H9 (cell line): ENCODE data around the gene MT4. TPM values are rescaled to one million over a fixed set of nuclear protein-coding genes. Genes with fewer than 3 reads are reported as not detected.

Experiments
- DNase-seq: peaks from one replicate; pipeline ENCODE4 v3.0.0-alpha.2; 2017
- H2AFZ ChIP-seq: one replicate; pipeline ENCODE4 v1.6.1; 2013; ENCODE audit warnings: mild to moderate bottlenecking, low read length, control low read depth, moderate library complexity
- H2AK5ac ChIP-seq: 2 replicates; pipeline ENCODE4 v1.6.1; 2013; ENCODE audit warnings: low read length, control low read depth, mixed read lengths; ENCODE audit not compliant: insufficient read length
- H2BK120ac ChIP-seq: one replicate; pipeline ENCODE4 v1.6.1; 2013; ENCODE audit warnings: low read depth, mild to moderate bottlenecking, low read length, control low read depth, inconsistent platforms; ENCODE audit not compliant: poor library complexity, severe bottlenecking
- H2BK12ac ChIP-seq: 2 replicates; pipeline ENCODE4 v1.6.1; 2013; ENCODE audit warnings: low read length, control low read depth, mixed read lengths, low read depth; ENCODE audit not compliant: insufficient read length
- H2BK15ac ChIP-seq: 2 replicates; pipeline ENCODE4 v1.6.1; 2013; ENCODE audit warnings: low read depth, low read length, control low read depth
- H2BK20ac ChIP-seq: one replicate; pipeline ENCODE4 v1.6.1; 2013; ENCODE audit warnings: low read depth, mild to moderate bottlenecking, low read length, control low read depth, inconsistent platforms; ENCODE audit not compliant: poor library complexity, severe bottlenecking
- H2BK5ac ChIP-seq: 2 replicates; pipeline ENCODE4 v1.6.1; 2013; ENCODE audit warnings: low read length, control low read depth, mixed read lengths; ENCODE audit not compliant: insufficient read length
- H3K14ac ChIP-seq: 2 replicates; pipeline ENCODE4 v1.6.1; 2013; ENCODE audit warnings: low read length, control low read depth; ENCODE audit not compliant: insufficient read depth
- H3K18ac ChIP-seq: 2 replicates; pipeline ENCODE4 v1.6.1; 2013; ENCODE audit warnings: low read depth, mild to moderate bottlenecking, mixed read lengths, low read length, control low read depth; ENCODE audit not compliant: insufficient read length
- H3K23ac ChIP-seq: 2 replicates; pipeline ENCODE4 v1.6.1; 2013; ENCODE audit warnings: low read length, control low read depth, mixed read lengths, low read depth; ENCODE audit not compliant: insufficient read length
- H3K23me2 ChIP-seq: 2 replicates; pipeline ENCODE4 v1.6.1; 2013; ENCODE audit warnings: low read depth, mild to moderate bottlenecking, mixed read lengths, low read length, control low read depth; ENCODE audit not compliant: insufficient read length, poor library complexity, severe bottlenecking
- H3K27ac ChIP-seq: 2 replicates; pipeline ENCODE4 v1.5.1; 2013; ENCODE audit warnings: low read length, control low read depth, mixed read lengths, low read depth; ENCODE audit not compliant: insufficient read length
- H3K27me3 ChIP-seq: 2 replicates; pipeline ENCODE4 v1.6.1; 2013; ENCODE audit warnings: low read length, control low read depth, inconsistent platforms; ENCODE audit not compliant: insufficient read depth
- H3K4ac ChIP-seq: 2 replicates; pipeline ENCODE4 v1.6.1; 2013; ENCODE audit warnings: low read depth, mild to moderate bottlenecking, control low read depth, inconsistent platforms, low read length, moderate library complexity
- H3K4me1 ChIP-seq: 2 replicates; pipeline ENCODE4 v1.6.1; 2013; ENCODE audit warnings: low read length, control low read depth, inconsistent platforms; ENCODE audit not compliant: insufficient read depth
- H3K4me2 ChIP-seq: 2 replicates; pipeline ENCODE4 v1.6.1; 2013; ENCODE audit warnings: low read length, control low read depth, mixed read lengths; ENCODE audit not compliant: insufficient read length, insufficient read depth
- H3K56ac ChIP-seq: 2 replicates; pipeline ENCODE4 v1.6.1; 2013; ENCODE audit warnings: low read depth, mild to moderate bottlenecking, mixed read lengths, low read length, control low read depth; ENCODE audit not compliant: insufficient read length
- H3K79me1 ChIP-seq: 2 replicates; pipeline ENCODE4 v1.6.1; 2013; ENCODE audit warnings: low read depth, mild to moderate bottlenecking, moderate library complexity, low read length, control low read depth, inconsistent platforms; ENCODE audit not compliant: insufficient read depth, poor library complexity, severe bottlenecking
- H3K79me2 ChIP-seq: 2 replicates; pipeline ENCODE4 v1.6.1; 2013; ENCODE audit warnings: low read length, control low read depth, inconsistent platforms; ENCODE audit not compliant: insufficient read depth
- H3K9ac ChIP-seq: 2 replicates; pipeline ENCODE4 v1.6.1; 2013; ENCODE audit warnings: low read length, control low read depth, mixed read lengths; ENCODE audit not compliant: insufficient read length; ENCODE audit errors: extremely low read depth
- H3K9me3 ChIP-seq: one replicate; pipeline ENCODE4 v1.6.1; 2013; ENCODE audit warnings: low read depth, low read length, inconsistent platforms; ENCODE audit not compliant: control insufficient read depth
- H3T11ph ChIP-seq: one replicate; pipeline ENCODE4 v1.6.1; 2013; ENCODE audit warnings: mild to moderate bottlenecking, low read length, control low read depth, inconsistent platforms
- H4K20me1 ChIP-seq: one replicate; pipeline ENCODE4 v1.6.1; 2013; ENCODE audit not compliant: control insufficient read depth, insufficient read length, insufficient read depth
- H4K5ac ChIP-seq: 2 replicates; pipeline ENCODE4 v1.6.1; 2013; ENCODE audit warnings: low read depth, mild to moderate bottlenecking, mixed read lengths, low read length, control low read depth; ENCODE audit not compliant: insufficient read length
- H4K8ac ChIP-seq: replicated peaks from 2 replicates; pipeline ENCODE4 v1.6.1; 2013; ENCODE audit warnings: low read length, control low read depth, mixed read lengths, low read depth; ENCODE audit not compliant: insufficient read length
- H4K91ac ChIP-seq: 2 replicates; pipeline ENCODE4 v1.6.1; 2013; ENCODE audit warnings: low read depth, mild to moderate bottlenecking, moderate library complexity, mixed read lengths, low read length, control low read depth; ENCODE audit not compliant: insufficient read length
- H3K27ac Mint-ChIP-seq, 3 experiments: 2 replicates in 2 of 3; 3 replicates in 1 of 3; pipeline ENCODE4 v1.8.0; 2020 to 2021; ENCODE audit warnings: mixed read lengths in 3 of 3, mild to moderate bottlenecking in 1 of 3, moderate library complexity in 1 of 3
- H3K27me3 Mint-ChIP-seq: 2 replicates; pipeline ENCODE4 v1.8.0; 2021; ENCODE audit warnings: low read depth, mild to moderate bottlenecking, moderate library complexity, mixed read lengths
- H3K36me3 Mint-ChIP-seq, 3 experiments: 2 replicates in 2 of 3; 3 replicates in 1 of 3; pipeline ENCODE4 v1.8.0; 2020 to 2021; ENCODE audit warnings: low read depth in 3 of 3, mixed read lengths in 3 of 3; ENCODE audit not compliant: insufficient read depth in 1 of 3
- H3K4me1 Mint-ChIP-seq, 2 experiments: 2 replicates each; pipeline ENCODE4 v1.8.0; 2020; ENCODE audit warnings: mixed read lengths in 2 of 2
- H3K4me3 Mint-ChIP-seq, 2 experiments: 2 replicates in 1 of 2; 3 replicates in 1 of 2; pipeline ENCODE4 v1.8.0; 2020 to 2021; ENCODE audit warnings: mild to moderate bottlenecking in 2 of 2, mixed read lengths in 2 of 2, moderate library complexity in 1 of 2
- H3K9me3 Mint-ChIP-seq, 2 experiments: 2 replicates in 1 of 2; 3 replicates in 1 of 2; pipeline ENCODE4 v1.8.0; 2020; ENCODE audit warnings: mild to moderate bottlenecking in 2 of 2, mixed read lengths in 2 of 2, moderate library complexity in 1 of 2
- WGBS: extraction: QIAGEN DNeasy Blood & Tissue Kit; methylation state at CpG from one replicate; pipeline ENCODE4 v1.1.7; 2013; ENCODE audit warnings: missing lambda C conversion rate, low lambda C conversion rate, mixed read lengths; ENCODE audit not compliant: insufficient read length; ENCODE audit errors: extremely low coverage; 5-methylcytosine and 5-hydroxymethylcytosine counted together
- total RNA-seq: library from RNA; stranded (reverse); gene quantifications from 2 replicates; pipeline ENCODE4 v1.2.1, GENCODE V29; 2021
- TF ChIP-seq, protein P1 (sequence below): fragments of 200-600 bp; sonication (generic); conservative IDR thresholded peaks from 3 replicates; pipeline ENCODE4 v1.8.0; 2021; ENCODE audit warnings: antibody characterized with exemption, mild to moderate bottlenecking

Gene MT4
- total RNA-seq, 1 experiment from 2014 or later: not detected

DNA sequence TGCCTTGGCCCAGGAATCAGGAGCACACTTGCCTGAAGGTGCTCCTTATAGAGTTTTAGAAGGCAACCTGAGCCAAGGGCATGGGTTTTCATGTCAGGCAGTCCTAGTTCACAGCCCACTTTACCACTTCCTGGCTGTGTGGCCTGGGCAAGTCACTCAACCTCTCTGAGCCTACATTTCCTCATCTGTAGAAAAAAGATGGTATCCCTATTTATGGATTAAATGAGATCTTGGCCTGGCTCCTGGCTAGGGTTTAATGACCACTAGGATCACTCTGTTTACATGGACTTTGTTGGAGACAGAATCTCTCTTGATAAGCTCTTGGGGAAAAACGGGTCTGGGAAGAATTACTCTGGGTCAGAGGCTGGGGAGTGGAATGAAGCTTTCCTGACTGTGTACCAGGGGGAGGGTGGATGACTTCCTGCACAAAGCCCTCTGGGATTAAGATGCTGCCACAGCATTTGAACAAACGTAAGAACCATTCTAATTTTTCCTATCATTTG is 45.8 kb downstream of the MT4 start:
- Histone ChIP-seq H2BK20ac (no peak overlapping the region), H3K79me2 (no peaks in the 10 kb centered on the region), H4K20me1 (no peaks in the 10 kb centered on the region), H2BK12ac (no peak overlapping the region), H3K4me1 (peaks cover 6% of the 10 kb centered on the region; the same call in 1 of the 2 replicates), H2BK120ac (no peak overlapping the region), H3K4me2 (no peak overlapping the region), H3K27ac (no peak overlapping the region), H4K8ac (no peak overlapping the region), H3K79me1 (no peaks in the 10 kb centered on the region), H4K91ac (no peak overlapping the region), H3K4ac (no peak overlapping the region), H2BK5ac (no peak overlapping the region), H3T11ph (no peak overlapping the region), H3K27me3 (peaks cover 21% of the 10 kb centered on the region; the same call in 1 of the 2 replicates), H3K23ac (no peak overlapping the region), H4K5ac (no peak overlapping the region), H3K14ac (no peak overlapping the region), H3K9me3 (no peaks in the 10 kb centered on the region), H3K23me2 (peaks cover 8% of the 10 kb centered on the region), H2AK5ac (no peak overlapping the region), H2BK15ac (no peak overlapping the region), H3K9ac (no peak overlapping the region), H2AFZ (no peak overlapping the region), H3K56ac (no peak overlapping the region), H3K18ac (no peak overlapping the region)
- Mint-ChIP-seq H3K9me3 (no peaks in the 10 kb centered on the region), H3K27ac (no peak overlapping the region), H3K4me1 (peaks cover 29 to 40% of the 10 kb centered on the region in 2 experiments), H3K4me3 (no peak overlapping the region), H3K36me3 (no peaks in the 10 kb centered on the region), H3K27me3 (peaks cover 77% of the 10 kb centered on the region)
- no CpG with 5 or more reads among the region's 2 CpGs for WGBS
- no peak for DNase-seq
- TF ChIP-seq, protein P1, sequence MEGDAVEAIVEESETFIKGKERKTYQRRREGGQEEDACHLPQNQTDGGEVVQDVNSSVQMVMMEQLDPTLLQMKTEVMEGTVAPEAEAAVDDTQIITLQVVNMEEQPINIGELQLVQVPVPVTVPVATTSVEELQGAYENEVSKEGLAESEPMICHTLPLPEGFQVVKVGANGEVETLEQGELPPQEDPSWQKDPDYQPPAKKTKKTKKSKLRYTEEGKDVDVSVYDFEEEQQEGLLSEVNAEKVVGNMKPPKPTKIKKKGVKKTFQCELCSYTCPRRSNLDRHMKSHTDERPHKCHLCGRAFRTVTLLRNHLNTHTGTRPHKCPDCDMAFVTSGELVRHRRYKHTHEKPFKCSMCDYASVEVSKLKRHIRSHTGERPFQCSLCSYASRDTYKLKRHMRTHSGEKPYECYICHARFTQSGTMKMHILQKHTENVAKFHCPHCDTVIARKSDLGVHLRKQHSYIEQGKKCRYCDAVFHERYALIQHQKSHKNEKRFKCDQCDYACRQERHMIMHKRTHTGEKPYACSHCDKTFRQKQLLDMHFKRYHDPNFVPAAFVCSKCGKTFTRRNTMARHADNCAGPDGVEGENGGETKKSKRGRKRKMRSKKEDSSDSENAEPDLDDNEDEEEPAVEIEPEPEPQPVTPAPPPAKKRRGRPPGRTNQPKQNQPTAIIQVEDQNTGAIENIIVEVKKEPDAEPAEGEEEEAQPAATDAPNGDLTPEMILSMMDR: no peak
